Activated T-cell treated with anti-CD3 and anti-CD28 coated beads, Interleukin-2, amount 50 U/mL, for 72 hours (primary cell): ENCODE results near the gene TBX19. TPM values are rescaled to one million over a fixed set of nuclear protein-coding genes. Genes with fewer than 3 reads are reported as not detected.
A peak's percentile ranks its signal among the peaks of the same experiment; 100 is the strongest.
"Not testable (repeated sequence)": the region's sequence is repeated elsewhere in the genome, so short reads cannot be mapped to it uniquely, and the experiment has no call there.

Experiments
- ATAC-seq, 2 donors: fragments of 150-1000 bp; cut with Tn5 transposase; replicated peaks in 1 of 2; 2 replicates each; pipeline ENCODE4 v1.10.0; 2021; ENCODE audit warnings: moderate library complexity in 2 of 2, mild to moderate bottlenecking in 1 of 2
- DNase-seq, 2 donors: peaks; one replicate each; pipeline ENCODE4 v3.0.0; 2021 to 2022; ENCODE audit warnings: mixed read lengths in 1 of 2
- H3K27ac Mint-ChIP-seq: one replicate; pipeline ENCODE4 v1.8.0; 2022; ENCODE audit warnings: mild to moderate bottlenecking, moderate library complexity, mixed read lengths
- H3K27me3 Mint-ChIP-seq: one replicate; pipeline ENCODE4 v1.8.0; 2022; ENCODE audit warnings: low read depth, mixed read lengths
- H3K36me3 Mint-ChIP-seq, 2 donors: one replicate each; pipeline ENCODE4 v1.8.0; 2022; ENCODE audit warnings: mixed read lengths in 2 of 2, mild to moderate bottlenecking in 1 of 2; ENCODE audit not compliant: insufficient read depth in 2 of 2
- H3K4me1 Mint-ChIP-seq: one replicate; pipeline ENCODE4 v1.8.0; 2022; ENCODE audit warnings: low read depth, mixed read lengths
- H3K4me3 Mint-ChIP-seq, 2 donors: one replicate each; pipeline ENCODE4 v1.8.0; 2022; ENCODE audit warnings: mild to moderate bottlenecking in 2 of 2, mixed read lengths in 2 of 2, moderate library complexity in 2 of 2
- H3K9me3 Mint-ChIP-seq, 2 donors: one replicate each; pipeline ENCODE4 v1.8.0; 2022; ENCODE audit warnings: mixed read lengths in 2 of 2
- total RNA-seq, 2 donors: library from RNA; stranded (reverse); gene quantifications; one replicate each; pipeline ENCODE4 v1.2.3, GENCODE V29; 2022

Gene TBX19
- total RNA-seq, 2 donors from 2014 or later: 6.3 to 7.2 TPM

DNA sequence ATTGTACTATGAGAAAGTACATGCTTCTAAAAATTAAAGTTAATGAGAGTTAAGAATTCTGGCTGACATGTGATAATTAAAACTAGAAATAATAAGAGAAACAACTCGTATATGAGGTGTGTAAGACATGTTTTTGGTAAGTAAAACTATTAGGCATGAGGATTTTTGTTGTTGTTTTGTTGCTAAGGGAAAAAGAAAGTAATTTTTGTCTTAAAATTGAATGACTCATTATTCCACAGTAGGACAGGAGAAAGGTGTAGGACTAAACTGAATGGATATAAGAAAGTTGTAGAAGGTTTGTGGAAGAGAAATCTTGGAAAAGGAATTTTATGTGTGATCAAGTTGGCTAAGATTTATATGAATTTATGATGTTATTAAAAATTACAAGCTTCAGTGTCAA is 54.8 kb downstream of the TBX19 start:
- DNase-seq (no peak), ATAC-seq (no peak)
- Mint-ChIP-seq H3K4me1 (peaks cover 12% of the 10 kb centered on the region), H3K9me3 (no peaks in the 10 kb centered on the region), H3K36me3 (no peaks in the 10 kb centered on the region), H3K27me3 (no peaks in the 10 kb centered on the region), H3K4me3 (no peak overlapping the region), H3K27ac (peak overlapping the region; percentile 71)

DNA sequence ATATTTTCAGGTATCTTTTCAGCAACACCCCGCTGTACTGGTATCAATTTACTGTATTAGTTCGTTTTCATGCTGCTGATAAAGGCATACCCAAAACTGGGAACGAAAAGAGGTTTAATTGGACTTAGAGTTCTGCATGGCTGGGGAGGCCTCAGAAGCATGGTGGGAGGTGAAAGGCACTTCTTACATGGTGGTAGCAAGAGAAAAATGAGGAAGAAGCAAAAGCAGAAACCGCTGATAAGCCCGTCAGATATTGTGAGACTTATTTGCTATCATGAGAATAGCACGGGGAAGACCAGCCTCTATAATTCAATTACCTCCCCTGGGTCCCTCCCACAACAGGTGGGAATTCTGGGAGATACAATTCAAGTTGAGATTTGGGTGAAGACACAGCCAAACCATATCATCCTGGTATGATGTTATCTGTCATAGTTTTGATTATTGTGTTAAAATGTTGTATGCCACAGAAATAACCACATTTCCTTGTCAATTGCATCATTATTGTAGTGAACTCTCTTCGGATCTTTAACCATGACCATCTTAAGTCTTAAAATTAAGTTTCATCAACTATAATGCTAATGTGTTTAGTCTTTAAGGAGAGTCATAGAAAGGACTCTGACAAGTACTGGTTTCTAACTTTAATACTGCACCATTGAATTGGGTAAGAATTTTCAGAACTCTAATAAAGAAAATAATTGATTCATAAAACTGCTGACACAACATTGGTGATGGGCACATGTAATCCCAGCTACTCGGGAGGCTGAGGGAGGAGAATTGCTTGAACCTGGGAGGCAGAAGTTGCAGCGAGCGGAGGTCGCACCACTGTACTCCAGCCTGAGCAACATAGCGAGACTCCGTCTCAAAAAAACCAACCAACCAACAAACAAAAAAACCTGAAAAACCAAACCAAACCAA is 58.2 kb downstream of the TBX19 start:
- ATAC-seq: no peak
- Mint-ChIP-seq H3K27me3 (no peaks in the 10 kb centered on the region), H3K4me3 (no peak overlapping the region)

DNA sequence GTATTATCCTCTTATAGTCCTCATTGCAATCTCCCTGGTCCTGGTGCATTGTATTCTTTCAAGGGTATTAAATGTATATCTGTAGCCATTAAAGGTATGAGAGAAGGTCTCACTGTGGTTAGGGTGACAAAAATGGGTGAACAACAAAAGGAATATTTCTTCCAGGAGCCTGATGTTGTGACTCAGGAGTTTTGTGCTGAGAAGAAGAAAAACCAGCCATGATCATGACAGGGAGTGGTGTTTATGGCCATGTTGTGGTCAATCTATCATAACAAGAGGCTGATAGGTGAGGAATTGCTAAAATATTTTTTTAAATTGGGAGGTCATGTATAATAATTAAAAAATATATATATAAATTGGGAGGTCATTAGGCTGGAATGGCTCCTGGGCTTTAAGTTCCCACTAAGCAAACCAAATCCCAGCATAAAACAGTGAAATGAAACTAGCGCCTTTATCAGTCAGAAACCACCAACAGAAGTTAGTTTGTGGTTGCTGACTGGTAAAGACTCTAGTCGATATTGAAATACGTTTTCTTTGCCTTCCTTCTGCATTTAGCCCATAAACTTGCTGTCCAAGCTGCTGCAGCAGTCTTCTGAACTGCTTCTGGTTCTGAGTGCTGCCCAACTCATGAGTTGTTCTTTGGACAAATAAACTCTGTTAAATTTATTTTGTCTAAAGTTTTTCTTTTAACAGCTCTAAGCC is 60.3 kb downstream of the TBX19 start:
- no peaks in the 10 kb centered on the region for H3K36me3 Mint-ChIP-seq
- peak overlapping the region; percentile 27 for H3K27ac Mint-ChIP-seq
- ATAC-seq (peak; percentile 39 to 53), DNase-seq (no peak)
- no peaks in the 10 kb centered on the region for H3K9me3 Mint-ChIP-seq
- H3K27me3 Mint-ChIP-seq: no peaks in the 10 kb centered on the region
- peak overlapping the region in 1 of 2 donors; percentile 60 for H3K4me3 Mint-ChIP-seq
- H3K4me1 Mint-ChIP-seq: peaks cover 42% of the 10 kb centered on the region

More for the DNA sequence above, 58.2 kb downstream of the TBX19 start:
- no peaks in the 10 kb centered on the region for H3K36me3 Mint-ChIP-seq
- no peaks in the 10 kb centered on the region for H3K9me3 Mint-ChIP-seq
- DNase-seq: no peak
- H3K4me1 Mint-ChIP-seq: peaks cover 42% of the 10 kb centered on the region
- H3K27ac Mint-ChIP-seq: no peak overlapping the region

DNA sequence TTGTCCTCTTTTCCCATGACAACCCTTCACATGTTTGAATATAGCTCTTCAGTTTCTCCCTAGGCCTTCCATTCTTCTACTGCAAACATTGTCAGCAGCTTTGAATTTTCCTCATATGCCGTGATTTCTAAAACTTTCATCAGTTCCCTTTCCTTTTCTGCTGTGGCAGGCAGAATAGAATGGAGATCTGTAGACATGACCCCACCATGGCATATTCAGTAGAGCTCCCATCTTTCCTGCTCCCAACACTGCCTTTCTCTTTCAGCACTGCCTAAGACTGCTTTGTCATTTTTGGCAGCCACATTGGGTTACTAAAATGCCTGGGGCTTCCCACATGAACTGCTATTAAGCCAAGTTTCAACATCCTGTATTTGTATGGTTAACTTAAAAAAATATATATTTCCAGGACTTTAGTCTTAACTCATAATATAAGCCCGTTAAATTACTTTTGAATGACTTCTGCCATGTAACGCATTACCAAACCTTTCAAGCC is 60.9 kb downstream of the TBX19 start:
- ATAC-seq (no peak), DNase-seq (no peak)
- H3K36me3 Mint-ChIP-seq: peaks cover 0 to under 1% of the 10 kb centered on the region in 2 donors
- no peaks in the 10 kb centered on the region for H3K9me3 Mint-ChIP-seq
- H3K4me1 Mint-ChIP-seq: peaks cover 42% of the 10 kb centered on the region
- no peaks in the 10 kb centered on the region for H3K27me3 Mint-ChIP-seq
- H3K4me3 Mint-ChIP-seq: peak overlapping the region; percentile 57 to 60
- peak overlapping the region; percentile 27 for H3K27ac Mint-ChIP-seq

DNA sequence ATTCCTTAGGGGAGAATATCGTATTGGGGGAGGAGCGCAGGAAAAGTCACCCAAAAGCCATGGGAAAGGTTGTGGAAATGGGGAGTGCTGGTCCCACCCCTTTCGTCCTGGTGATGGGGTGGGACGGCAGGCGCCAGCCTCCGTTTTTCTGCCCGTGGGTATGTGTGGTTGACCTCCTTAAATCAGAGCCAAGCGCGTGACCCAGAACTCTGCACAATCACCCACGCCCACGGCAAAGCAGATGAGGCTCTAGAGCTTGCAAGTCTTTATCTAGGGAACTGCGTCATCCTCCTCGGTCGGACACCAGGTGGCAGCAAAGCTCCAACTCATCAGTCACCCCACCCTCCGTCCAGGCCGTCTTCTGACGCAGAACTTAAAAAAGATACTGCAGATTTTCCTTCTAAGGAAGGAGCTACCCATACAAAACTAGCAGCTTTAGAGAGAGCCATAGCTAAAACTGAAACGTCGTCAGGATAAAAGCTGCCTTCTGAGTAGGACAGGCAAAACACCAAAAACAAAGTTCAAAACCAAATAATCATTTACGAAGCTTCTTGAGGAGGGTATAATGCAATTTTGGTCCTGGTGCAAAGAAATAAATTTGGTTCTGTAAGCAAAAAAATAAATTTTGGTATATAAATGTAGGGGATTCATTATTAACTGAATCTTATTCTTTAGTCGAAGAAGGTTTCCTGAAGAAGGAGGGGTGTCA is 62.0 kb downstream of the TBX19 start:
- no peaks in the 10 kb centered on the region for H3K27me3 Mint-ChIP-seq
- peak; percentile 94 to 96 for ATAC-seq
- peaks cover 42% of the 10 kb centered on the region for H3K4me1 Mint-ChIP-seq
- peaks cover 0 to 3% of the 10 kb centered on the region in 2 donors for H3K9me3 Mint-ChIP-seq
- peak overlapping the region; percentile 20 to 39 for H3K4me3 Mint-ChIP-seq
- DNase-seq: peak; percentile 88
- peaks cover 0 to 2% of the 10 kb centered on the region in 2 donors for H3K36me3 Mint-ChIP-seq
- H3K27ac Mint-ChIP-seq: peak overlapping the region; percentile 60

DNA sequence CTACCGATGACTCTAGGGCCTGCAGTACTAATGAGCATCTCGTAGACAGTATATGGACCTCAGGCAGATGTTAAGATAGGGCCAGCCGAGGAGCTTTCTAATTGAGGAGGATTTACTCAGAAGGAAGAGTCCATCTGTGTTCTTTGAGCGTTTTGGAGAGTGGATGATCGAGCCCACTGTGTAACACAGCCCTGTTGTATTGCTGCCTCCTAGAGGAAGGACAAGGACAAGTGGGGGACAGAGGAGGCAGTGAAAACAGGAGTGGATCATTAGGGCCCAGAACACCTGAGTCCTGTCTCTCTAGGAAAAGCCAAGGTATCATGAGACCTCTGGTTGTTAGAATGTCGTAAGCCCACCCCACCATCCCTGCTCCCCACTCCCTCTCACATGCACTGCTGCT is 62.9 kb downstream of the TBX19 start:
- H3K27ac Mint-ChIP-seq: no peak overlapping the region
- peaks cover 0 to 2% of the 10 kb centered on the region in 2 donors for H3K36me3 Mint-ChIP-seq
- no peak overlapping the region for H3K4me3 Mint-ChIP-seq
- peaks cover 50% of the 10 kb centered on the region for H3K4me1 Mint-ChIP-seq
- DNase-seq (no peak), ATAC-seq (peak in 1 of 2 donors; percentile 26)
- H3K9me3 Mint-ChIP-seq: peaks cover 0 to 3% of the 10 kb centered on the region in 2 donors
- no peaks in the 10 kb centered on the region for H3K27me3 Mint-ChIP-seq

DNA sequence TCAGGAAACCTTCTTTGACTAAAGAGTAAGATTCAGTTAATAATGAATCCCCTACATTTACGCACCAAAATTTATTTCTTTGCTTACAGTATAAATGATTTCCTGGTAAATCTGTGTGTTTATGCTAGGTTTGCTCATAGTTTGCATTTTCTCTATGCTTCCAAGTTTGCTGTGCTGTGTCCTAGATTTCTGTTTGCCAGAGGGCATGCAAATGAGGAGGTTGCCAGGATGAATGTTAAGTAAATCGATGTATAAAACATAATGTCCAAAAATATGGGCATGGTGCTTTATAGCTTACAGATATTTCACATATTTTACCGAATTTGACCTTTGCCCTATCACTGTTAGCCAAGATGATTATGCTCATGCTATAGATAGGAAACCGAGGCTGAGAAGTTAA is 63.8 kb downstream of the TBX19 start:
- H3K9me3 Mint-ChIP-seq: peaks cover 0 to 3% of the 10 kb centered on the region in 2 donors
- no peaks in the 10 kb centered on the region for H3K27me3 Mint-ChIP-seq
- ATAC-seq: no peak
- H3K4me1 Mint-ChIP-seq: peaks cover 45% of the 10 kb centered on the region
- H3K27ac Mint-ChIP-seq: no peak overlapping the region
- no peak overlapping the region for H3K4me3 Mint-ChIP-seq
- no peak for DNase-seq
- peaks cover 0 to 2% of the 10 kb centered on the region in 2 donors for H3K36me3 Mint-ChIP-seq

DNA sequence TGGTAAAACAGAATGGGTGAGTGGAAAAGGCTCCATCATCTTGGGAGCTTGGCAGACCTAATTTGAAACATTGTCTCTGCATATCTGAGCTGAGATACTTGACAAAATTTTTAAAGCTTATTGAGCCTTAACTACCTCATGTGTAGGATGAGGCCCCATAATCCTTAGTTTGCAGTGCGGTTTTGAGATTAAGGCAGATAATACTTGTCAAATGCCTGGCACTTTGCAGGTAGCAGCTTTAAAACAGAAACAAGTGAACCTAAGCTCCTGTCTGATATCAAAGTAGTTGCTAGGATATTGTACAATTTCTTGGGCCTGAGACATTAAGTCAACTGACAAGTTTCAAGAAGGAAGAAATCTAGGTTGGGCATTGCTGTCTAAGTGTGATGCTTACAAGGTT is 65.3 kb downstream of the TBX19 start:
- ATAC-seq (no peak), DNase-seq (no peak)
- Mint-ChIP-seq H3K9me3 (peaks cover 0 to 3% of the 10 kb centered on the region in 2 donors), H3K27ac (no peak overlapping the region), H3K27me3 (no peaks in the 10 kb centered on the region), H3K4me3 (no peak overlapping the region), H3K36me3 (peaks cover 0 to 2% of the 10 kb centered on the region in 2 donors), H3K4me1 (peaks cover 38% of the 10 kb centered on the region)

DNA sequence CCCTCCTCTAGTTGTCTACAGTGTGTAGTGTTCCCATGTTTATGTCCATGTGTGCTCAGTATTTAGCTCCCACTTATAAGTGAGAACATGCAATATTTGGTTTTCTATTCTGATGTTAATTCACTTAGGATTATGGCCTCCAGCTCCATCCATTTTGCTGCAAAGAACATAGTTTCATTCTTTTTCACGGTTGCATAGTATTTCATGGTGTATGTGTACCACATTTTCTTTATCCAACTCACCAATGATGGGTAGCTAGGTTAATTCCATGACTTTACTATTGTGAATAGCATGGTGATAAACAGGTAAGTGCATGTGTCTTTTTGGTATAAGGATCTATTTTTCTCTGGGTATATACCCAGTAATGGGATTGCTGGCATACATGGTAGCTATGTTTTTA is 67.0 kb downstream of the TBX19 start:
- H3K36me3 Mint-ChIP-seq: peaks cover 0 to 2% of the 10 kb centered on the region in 2 donors
- no peak for ATAC-seq
- H3K27me3 Mint-ChIP-seq: no peaks in the 10 kb centered on the region
- no peak for DNase-seq
- H3K4me1 Mint-ChIP-seq: peaks cover 24% of the 10 kb centered on the region
- peak overlapping the region; percentile 100 for H3K27ac Mint-ChIP-seq
- H3K9me3 Mint-ChIP-seq: peaks cover 0 to 3% of the 10 kb centered on the region in 2 donors
- H3K4me3 Mint-ChIP-seq: peak overlapping the region; percentile 78 to 86

DNA sequence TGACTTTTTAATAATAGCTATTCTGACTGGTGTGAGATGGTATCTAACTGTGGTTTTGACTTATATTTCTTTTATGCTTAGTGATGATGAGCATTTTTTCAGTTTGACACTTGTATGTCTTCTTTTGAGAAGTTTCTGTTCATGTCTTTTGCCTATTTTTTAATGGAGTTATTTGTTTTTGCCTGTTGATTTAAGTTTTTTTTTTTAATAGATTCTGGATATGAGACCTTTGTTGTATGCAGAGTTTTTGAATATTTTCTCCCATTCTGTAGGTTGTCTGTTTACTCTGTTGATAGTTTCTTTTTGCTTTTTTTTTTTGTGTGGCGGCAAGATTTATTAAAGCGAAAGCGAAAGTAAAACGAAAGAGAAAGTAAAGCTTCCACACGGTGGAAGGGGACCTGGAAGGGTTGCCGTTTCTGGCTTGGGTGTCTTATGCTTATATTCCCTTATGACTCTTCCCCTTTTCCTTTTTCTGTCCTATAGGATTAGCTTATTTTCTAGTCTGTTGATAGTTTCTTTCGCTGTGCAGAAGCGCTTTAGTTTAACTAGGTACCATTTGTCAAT is 67.6 kb downstream of the TBX19 start:
- H3K36me3 Mint-ChIP-seq: peaks cover 0 to 2% of the 10 kb centered on the region in 2 donors
- DNase-seq (no peak), ATAC-seq (no peak)
- no peaks in the 10 kb centered on the region for H3K27me3 Mint-ChIP-seq
- peak overlapping the region; percentile 100 for H3K27ac Mint-ChIP-seq
- peak overlapping the region; percentile 78 to 86 for H3K4me3 Mint-ChIP-seq
- peaks cover 0 to 3% of the 10 kb centered on the region in 2 donors for H3K9me3 Mint-ChIP-seq
- H3K4me1 Mint-ChIP-seq: peaks cover 18% of the 10 kb centered on the region

DNA sequence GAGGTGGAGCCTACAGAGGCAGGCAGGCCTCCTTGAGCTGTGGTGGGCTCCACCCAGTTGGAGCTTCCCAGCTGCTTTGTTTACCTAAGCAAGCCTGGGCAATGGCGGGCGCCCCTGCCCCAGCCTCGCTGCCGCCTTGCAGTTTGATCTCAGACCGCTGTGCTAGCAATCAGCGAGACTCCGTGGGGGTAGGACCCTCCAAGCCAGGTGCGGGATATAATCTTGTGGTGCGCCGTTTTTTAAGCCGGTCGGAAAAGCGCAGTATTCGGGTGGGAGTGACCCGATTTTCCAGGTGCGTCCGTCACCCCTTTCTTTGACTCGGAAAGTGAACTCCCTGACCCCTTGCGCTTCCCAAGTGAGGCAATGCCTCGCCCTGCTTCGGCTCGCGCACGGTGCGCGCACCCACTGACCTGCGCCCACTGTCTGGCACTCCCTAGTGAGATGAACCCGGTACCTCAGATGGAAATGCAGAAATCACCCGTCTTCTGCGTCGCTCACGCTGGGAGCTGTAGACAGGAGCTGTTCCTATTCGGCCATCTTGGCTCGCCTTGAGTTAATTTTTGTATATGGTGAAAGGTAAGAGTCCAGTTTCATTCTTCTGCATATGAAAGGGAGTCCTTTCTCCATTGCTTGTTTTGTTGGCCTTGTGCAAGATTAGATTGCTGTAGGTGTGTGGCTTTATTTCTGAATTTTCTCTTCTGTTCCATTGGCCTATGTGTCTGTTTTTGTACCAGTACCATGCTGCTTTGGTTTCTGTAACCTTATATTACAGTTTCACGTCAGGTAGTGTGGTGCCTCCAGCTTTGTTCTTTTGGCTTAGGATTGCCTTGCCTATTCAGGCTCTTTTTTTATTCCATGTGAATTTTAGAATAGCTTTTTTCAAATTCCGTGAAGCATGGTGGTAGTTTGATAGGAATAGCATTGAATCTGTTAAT is 73.9 kb downstream of the TBX19 start:
- not testable (repeated sequence) for H3K9me3 Mint-ChIP-seq, H3K4me3 Mint-ChIP-seq, H3K27me3 Mint-ChIP-seq, H3K36me3 Mint-ChIP-seq, ATAC-seq, H3K27ac Mint-ChIP-seq, H3K4me1 Mint-ChIP-seq, DNase-seq
